A673 (cell line): ENCODE results near the gene EMP2. TPM values are rescaled to one million over a fixed set of nuclear protein-coding genes. Genes with fewer than 3 reads are reported as not detected.
A peak's percentile ranks its signal among the peaks of the same experiment; 100 is the strongest.
"Not testable (repeated sequence)": the region's sequence is repeated elsewhere in the genome, so short reads cannot be mapped to it uniquely, and the experiment has no call there.

Source experiments
- BruUV-seq: library from RNA; stranded (reverse); fragments of 400-500 nt; replicated peaks from 2 replicates; lab custom pipeline; 2021; lab: Mats Ljungman, UMichigan
- CTCF ChIA-PET: fragments of 300-600 bp; sonication (Branson Sonifier 250); formaldehyde crosslinking; loops from one replicate; lab custom pipeline; 2022; ENCODE audit warnings: antibody characterized with exemption; lab: Charles Lee
- POLR2A ChIA-PET: fragments of 300-600 bp; sonication (Branson Sonifier 250); formaldehyde crosslinking; loops from one replicate; lab custom pipeline; 2022; ENCODE audit warnings: antibody characterized with exemption; ENCODE audit not compliant: low non-redundant PET; lab: Charles Lee
- DNase-seq: peaks from one replicate; pipeline ENCODE4 v3.0.0-alpha.2; 2015; ENCODE audit warnings: low spot score
- H3K27ac ChIP-seq: fragments of 200-600 bp; sonication (generic); 2 replicates; pipeline ENCODE4 v1.5.1; 2016; ENCODE audit warnings: mixed run types, low read depth, mild to moderate bottlenecking, mixed read lengths, antibody characterized with exemption, low read length; ENCODE audit not compliant: poor library complexity, severe bottlenecking
- H3K27me3 ChIP-seq: fragments of 200-600 bp; sonication (generic); replicated peaks from 2 replicates; pipeline ENCODE4 v1.6.1; 2017; ENCODE audit warnings: mixed run types, low read depth, mild to moderate bottlenecking, mixed read lengths, antibody characterized with exemption, low read length; ENCODE audit not compliant: insufficient read depth, poor library complexity
- H3K36me3 ChIP-seq: fragments of 200-600 bp; sonication (generic); 2 replicates; pipeline ENCODE4 v1.6.1; 2016; ENCODE audit warnings: mixed run types, mild to moderate bottlenecking, mixed read lengths, antibody characterized with exemption, low read length; ENCODE audit not compliant: insufficient read depth, poor library complexity, severe bottlenecking
- H3K4me1 ChIP-seq: fragments of 200-600 bp; sonication (generic); 2 replicates; pipeline ENCODE4 v1.6.1; 2017; ENCODE audit warnings: mixed run types, mild to moderate bottlenecking, mixed read lengths, antibody characterized with exemption, low read length; ENCODE audit not compliant: insufficient read depth, poor library complexity, severe bottlenecking
- H3K4me3 ChIP-seq: fragments of 200-600 bp; sonication (generic); 2 replicates; pipeline ENCODE4 v1.5.1; 2016; ENCODE audit warnings: low read depth, mixed run types, mild to moderate bottlenecking, mixed read lengths, low read length; ENCODE audit not compliant: poor library complexity, severe bottlenecking
- H3K9me3 ChIP-seq: fragments of 200-600 bp; sonication (generic); 2 replicates; pipeline ENCODE4 v1.6.1; 2016; ENCODE audit warnings: mixed run types, low read depth, mild to moderate bottlenecking, mixed read lengths, antibody characterized with exemption, low read length; ENCODE audit not compliant: poor library complexity, severe bottlenecking
- EZH2 ChIP-seq: fragments of 200-600 bp; sonication (generic); IDR thresholded peaks from 2 replicates; pipeline ENCODE4 v1.6.1; 2017; ENCODE audit warnings: borderline replicate concordance, low read depth, mild to moderate bottlenecking, mixed read lengths, antibody characterized with exemption, low read length; ENCODE audit not compliant: poor library complexity, severe bottlenecking
- intact Hi-C: fragments of 100-400 bp; cut with micrococcal nuclease; formaldehyde crosslinking; loops from one replicate; pipeline ENCODE4 v1.10.0; 2022; ENCODE audit not compliant: unreplicated experiment
- total RNA-seq: library from RNA; stranded (reverse); gene quantifications from 2 replicates; pipeline ENCODE4 v1.2.3, GENCODE V29; 2021
- TF ChIP-seq, protein P1 (sequence below): fragments of 300-800, 200-600 bp; sonication (generic); conservative IDR thresholded peaks from 2 replicates; pipeline ENCODE4 v1.5.1; 2017; ENCODE audit warnings: low read depth, mild to moderate bottlenecking, antibody characterized with exemption, low read length, moderate library complexity, mixed read lengths

Gene EMP2
- total RNA-seq, 1 experiment from 2014 or later = 12.9 TPM

DNA sequence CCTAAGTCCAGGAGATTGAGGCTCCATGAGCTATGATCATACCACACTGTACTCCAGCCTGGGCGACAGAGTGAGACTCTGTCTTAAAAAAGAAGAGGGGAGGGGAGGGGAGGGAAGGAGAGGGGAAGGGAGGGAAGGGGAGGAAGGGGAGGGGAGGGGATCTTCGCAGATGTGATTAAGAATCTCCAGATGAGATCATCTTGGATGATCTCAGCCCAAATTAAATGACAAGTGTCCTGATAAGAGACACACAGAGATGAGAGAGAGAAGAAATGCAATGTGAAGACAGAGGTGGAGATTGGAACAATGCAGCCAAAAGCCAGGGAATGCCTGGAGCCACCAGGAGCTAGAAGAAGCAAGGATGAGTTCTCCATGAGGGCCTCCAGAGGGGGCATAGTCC, 70.1 kb downstream of the EMP2 start:
- TF ChIP-seq, protein P1, sequence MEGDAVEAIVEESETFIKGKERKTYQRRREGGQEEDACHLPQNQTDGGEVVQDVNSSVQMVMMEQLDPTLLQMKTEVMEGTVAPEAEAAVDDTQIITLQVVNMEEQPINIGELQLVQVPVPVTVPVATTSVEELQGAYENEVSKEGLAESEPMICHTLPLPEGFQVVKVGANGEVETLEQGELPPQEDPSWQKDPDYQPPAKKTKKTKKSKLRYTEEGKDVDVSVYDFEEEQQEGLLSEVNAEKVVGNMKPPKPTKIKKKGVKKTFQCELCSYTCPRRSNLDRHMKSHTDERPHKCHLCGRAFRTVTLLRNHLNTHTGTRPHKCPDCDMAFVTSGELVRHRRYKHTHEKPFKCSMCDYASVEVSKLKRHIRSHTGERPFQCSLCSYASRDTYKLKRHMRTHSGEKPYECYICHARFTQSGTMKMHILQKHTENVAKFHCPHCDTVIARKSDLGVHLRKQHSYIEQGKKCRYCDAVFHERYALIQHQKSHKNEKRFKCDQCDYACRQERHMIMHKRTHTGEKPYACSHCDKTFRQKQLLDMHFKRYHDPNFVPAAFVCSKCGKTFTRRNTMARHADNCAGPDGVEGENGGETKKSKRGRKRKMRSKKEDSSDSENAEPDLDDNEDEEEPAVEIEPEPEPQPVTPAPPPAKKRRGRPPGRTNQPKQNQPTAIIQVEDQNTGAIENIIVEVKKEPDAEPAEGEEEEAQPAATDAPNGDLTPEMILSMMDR = no peak
- TF ChIP-seq EZH2 = no peak
- Histone ChIP-seq H3K9me3 (no peaks in the 10 kb centered on the region), H3K4me1 (no peaks in the 10 kb centered on the region), H3K27me3 (no peaks in the 10 kb centered on the region), H3K27ac (no peak overlapping the region), H3K36me3 (no peaks in the 10 kb centered on the region), H3K4me3 (no peak overlapping the region)
- CTCF ChIA-PET = interaction anchor here (0.6 to 1.9 kb wide), 2 partner anchors 195 to 267 kb away, joined by 4 to 17 read pairs; no protein-coding TSS in a partner anchor
- DNase-seq = no peak
- BruUV-seq = no TSS peak
- POLR2A ChIA-PET = no interaction called here
- intact Hi-C loops = no loop called here

DNA sequence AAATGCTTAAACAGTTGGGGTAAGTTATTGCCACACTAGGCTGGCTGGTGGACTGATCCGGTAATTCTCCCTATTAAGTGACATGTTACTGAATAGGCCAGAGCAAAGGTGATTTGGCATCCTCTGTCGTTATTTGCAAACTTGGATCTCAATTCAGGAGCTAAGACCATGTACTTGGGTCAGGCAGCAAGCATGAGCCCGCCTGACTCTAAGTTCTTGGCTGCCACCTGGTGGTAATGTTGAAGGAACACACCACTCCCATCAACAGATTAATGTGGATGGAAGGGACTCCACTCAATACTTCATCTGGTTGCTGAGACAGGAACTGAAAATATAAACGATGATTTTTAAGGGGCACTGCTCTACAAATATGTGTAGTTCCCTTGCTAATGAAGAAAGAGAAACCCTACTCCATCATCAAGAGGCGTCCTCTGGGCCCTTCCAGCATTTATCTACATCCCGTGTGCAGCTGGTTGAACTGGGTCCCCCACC, 70.8 kb downstream of the EMP2 start:
- CTCF ChIA-PET = interaction anchor here (0.6 to 1.9 kb wide), 6 partner anchors 61 to 1251 kb away, joined by 3 to 17 read pairs (median 4); no protein-coding TSS in a partner anchor
- DNase-seq = peak; percentile 83
- Histone ChIP-seq H3K9me3 (no peaks in the 10 kb centered on the region), H3K4me3 (no peak overlapping the region), H3K36me3 (no peaks in the 10 kb centered on the region), H3K27me3 (no peaks in the 10 kb centered on the region), H3K27ac (no peak overlapping the region), H3K4me1 (no peaks in the 10 kb centered on the region)
- POLR2A ChIA-PET = interaction anchor here (0.6 kb wide), 1 partner anchor 99 kb away, joined by 3 read pairs; no protein-coding TSS in a partner anchor
- intact Hi-C loops = loop anchor here (1.0 to 10.0 kb wide), 5 partner anchors 125 to 1942 kb away; partner anchors contain the start of gene ATF7IP2
- TF ChIP-seq, protein P1 = peak; percentile 78
- no peak for TF ChIP-seq EZH2
- BruUV-seq = no TSS peak

DNA sequence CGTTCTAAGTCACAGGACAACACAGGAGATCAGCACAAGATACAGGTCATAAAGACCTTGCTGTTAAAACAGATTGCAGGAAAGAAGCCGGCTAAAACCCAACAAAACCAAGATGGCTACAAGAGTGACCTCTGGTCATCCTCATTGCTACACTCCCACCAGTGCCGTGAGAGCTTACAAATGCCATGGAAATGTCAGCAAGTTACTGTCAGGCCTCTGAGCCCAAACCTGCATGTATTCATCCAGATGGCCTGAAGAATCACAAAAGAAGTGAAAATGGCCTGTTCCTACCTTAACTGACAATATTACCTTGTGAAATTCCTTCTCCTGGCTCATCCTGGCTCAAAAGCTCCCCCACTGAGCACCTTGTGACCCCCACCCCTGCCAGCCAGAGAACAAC, 75.1 kb downstream of the EMP2 start:
- H3K4me1 ChIP-seq, H3K36me3 ChIP-seq, H3K4me3 ChIP-seq, BruUV-seq, DNase-seq, H3K9me3 ChIP-seq, H3K27me3 ChIP-seq, CTCF ChIA-PET, H3K27ac ChIP-seq, POLR2A ChIA-PET: not testable (repeated sequence)
- intact Hi-C loops = loop anchor here (5.0 to 10.0 kb wide), 3 partner anchors 120 to 1938 kb away; partner anchors contain the start of gene ATF7IP2
